Measurements from ENCODE around the gene FXYD4.
"Not testable (repeated sequence)": the region's sequence is repeated elsewhere in the genome, so short reads cannot be mapped to it uniquely, and the experiment has no call there.

FXYD4 gene

GRCh38 chr10:43421201-43421507, 49.7 kb downstream of the FXYD4 start:
- Histone ChIP-seq H3K9ac (ENCODE audit: low read length) (peak overlapping the region; percentile 63), H3K27ac (ENCODE audit: low read depth, low read length) (peak overlapping the region; percentile 94), H3K36me3 (ENCODE audit: control insufficient read depth, insufficient read depth, low read length) (no peaks in the 10 kb centered on the region), H3K4me1 (ENCODE audit: control insufficient read depth, insufficient read depth, low read length) (peaks cover 5% of the 10 kb centered on the region), H3K27me3 (ENCODE audit: control insufficient read depth, insufficient read depth, low read length) (no peaks in the 10 kb centered on the region), H3K4me3 (ENCODE audit: low read length) (peak overlapping the region; percentile 85)

- peak overlapping the region; percentile 94 for H3K27ac ChIP-seq (ENCODE audit: low read depth, low read length)
- no peaks in the 10 kb centered on the region for H3K27me3 ChIP-seq (ENCODE audit: control insufficient read depth, insufficient read depth, low read length)
- peak overlapping the region; percentile 85 for H3K4me3 ChIP-seq (ENCODE audit: low read length)
- no peaks in the 10 kb centered on the region for H3K36me3 ChIP-seq (ENCODE audit: control insufficient read depth, insufficient read depth, low read length)
- H3K9ac ChIP-seq (ENCODE audit: low read length), result no peak overlapping the region
- H3K4me1 ChIP-seq (ENCODE audit: control insufficient read depth, insufficient read depth, low read length), result peaks cover 5% of the 10 kb centered on the region
Measured at GRCh38 chr10:43421519-43421918, 50.1 kb downstream of the FXYD4 start.

- peak overlapping the region; percentile 94 for H3K27ac ChIP-seq (ENCODE audit: low read depth, low read length)
- not testable (repeated sequence) for H3K9ac ChIP-seq (ENCODE audit: low read length); H3K27me3 ChIP-seq (ENCODE audit: control insufficient read depth, insufficient read depth, low read length); H3K4me3 ChIP-seq (ENCODE audit: low read length); H3K36me3 ChIP-seq (ENCODE audit: control insufficient read depth, insufficient read depth, low read length); H3K4me1 ChIP-seq (ENCODE audit: control insufficient read depth, insufficient read depth, low read length)
Measured at GRCh38 chr10:43421944-43422343, 50.5 kb downstream of the FXYD4 start.

- H3K27ac ChIP-seq (ENCODE audit: low read depth, low read length), result no peak overlapping the region
- H3K4me3 ChIP-seq (ENCODE audit: low read length), result no peak overlapping the region
Measured at GRCh38 chr10:43424416-43424815, 53.0 kb downstream of the FXYD4 start.

More at GRCh38 chr10:43424416-43424815, 53.0 kb downstream of the FXYD4 start:
- no peaks in the 10 kb centered on the region for H3K27me3 ChIP-seq (ENCODE audit: control insufficient read depth, insufficient read depth, low read length)
- no peaks in the 10 kb centered on the region for H3K36me3 ChIP-seq (ENCODE audit: control insufficient read depth, insufficient read depth, low read length)
- H3K4me1 ChIP-seq (ENCODE audit: control insufficient read depth, insufficient read depth, low read length), result peaks cover 5% of the 10 kb centered on the region
- H3K9ac ChIP-seq (ENCODE audit: low read length), result no peak overlapping the region

All from rectal smooth muscle tissue (tissue), 1 donor.